Measurements from ENCODE around the gene TYRO3. TPM values are rescaled to one million over a fixed set of nuclear protein-coding genes. Genes with fewer than 3 reads are reported as not detected.

Gene TYRO3
- total RNA-seq, 6 donors from 2014 or later: 2.1 to 17.1 (median 9.0) TPM

DNA sequence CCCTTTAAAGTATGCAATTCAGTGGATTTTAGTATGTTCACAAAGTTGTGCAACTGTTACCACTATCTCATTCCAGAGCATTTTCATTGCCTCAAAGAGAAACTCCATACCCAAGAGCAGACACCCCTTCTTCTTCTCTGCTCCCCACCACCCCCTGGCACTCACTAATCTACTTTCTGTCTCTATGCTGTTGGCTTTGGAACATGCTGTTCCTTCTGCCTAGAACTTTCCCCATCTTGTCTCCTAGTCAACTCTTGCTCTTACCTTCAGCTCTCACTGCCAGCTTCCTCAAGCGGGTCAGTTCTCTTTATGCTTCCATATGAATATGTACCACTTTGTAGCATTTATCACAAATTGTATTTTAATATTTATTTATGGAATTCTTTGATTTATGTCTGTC lies 50.1 kb downstream of the TYRO3 start:
- 90 to 96% methylated on average over 1 of the region's 1 CpG for WGBS, 2 donors
- DNase-seq: no peak

DNA sequence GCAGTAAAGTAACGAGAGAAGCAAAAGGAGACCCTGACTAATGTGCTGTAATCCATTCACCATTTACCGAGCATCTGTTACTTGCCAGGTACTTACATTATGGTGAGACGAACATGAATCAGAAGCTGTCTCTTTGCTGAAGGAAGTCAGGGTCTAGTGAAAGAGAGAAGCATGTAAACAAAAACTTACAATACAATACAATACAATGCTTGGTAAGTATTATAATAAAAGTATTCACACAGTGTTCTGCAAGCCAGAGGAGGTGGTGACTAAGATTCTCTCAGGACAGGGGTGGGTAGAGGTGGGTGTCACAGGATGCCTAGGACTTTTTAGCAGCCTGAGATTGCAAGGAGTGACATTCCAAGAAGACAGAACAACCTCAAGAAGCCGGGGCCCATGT lies 51.0 kb downstream of the TYRO3 start:
- WGBS, 2 donors: 63 to 75% methylated on average over 4 of the region's 4 CpGs
- no peaks in the 10 kb centered on the region for H3K36me3 ChIP-seq
- no peaks in the 10 kb centered on the region for H3K9me3 ChIP-seq
- DNase-seq (no peak), ATAC-seq (ENCODE audit: low FRiP score in 2 of 2) (no peak)
- no peak overlapping the region for H3K27ac ChIP-seq
- H3K4me3 ChIP-seq: no peak overlapping the region
- TF ChIP-seq EP300 (IDR thresholded peaks at IDR 0.05) (no peak), POLR2A (IDR thresholded peaks at IDR 0.05) (no peak), POLR2AphosphoS5 (IDR thresholded peaks at IDR 0.05) (no peak)
- TF ChIP-seq, protein P1, sequence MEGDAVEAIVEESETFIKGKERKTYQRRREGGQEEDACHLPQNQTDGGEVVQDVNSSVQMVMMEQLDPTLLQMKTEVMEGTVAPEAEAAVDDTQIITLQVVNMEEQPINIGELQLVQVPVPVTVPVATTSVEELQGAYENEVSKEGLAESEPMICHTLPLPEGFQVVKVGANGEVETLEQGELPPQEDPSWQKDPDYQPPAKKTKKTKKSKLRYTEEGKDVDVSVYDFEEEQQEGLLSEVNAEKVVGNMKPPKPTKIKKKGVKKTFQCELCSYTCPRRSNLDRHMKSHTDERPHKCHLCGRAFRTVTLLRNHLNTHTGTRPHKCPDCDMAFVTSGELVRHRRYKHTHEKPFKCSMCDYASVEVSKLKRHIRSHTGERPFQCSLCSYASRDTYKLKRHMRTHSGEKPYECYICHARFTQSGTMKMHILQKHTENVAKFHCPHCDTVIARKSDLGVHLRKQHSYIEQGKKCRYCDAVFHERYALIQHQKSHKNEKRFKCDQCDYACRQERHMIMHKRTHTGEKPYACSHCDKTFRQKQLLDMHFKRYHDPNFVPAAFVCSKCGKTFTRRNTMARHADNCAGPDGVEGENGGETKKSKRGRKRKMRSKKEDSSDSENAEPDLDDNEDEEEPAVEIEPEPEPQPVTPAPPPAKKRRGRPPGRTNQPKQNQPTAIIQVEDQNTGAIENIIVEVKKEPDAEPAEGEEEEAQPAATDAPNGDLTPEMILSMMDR (IDR thresholded peaks at IDR 0.05): no peak
- no peaks in the 10 kb centered on the region for H3K27me3 ChIP-seq
- no peaks in the 10 kb centered on the region for H3K4me1 ChIP-seq

More for the DNA sequence above, 50.1 kb downstream of the TYRO3 start:
- Histone ChIP-seq H3K4me1 (peaks cover 0 to 8% (median 2%) of the 10 kb centered on the region in 4 donors), H3K4me3 (no peak overlapping the region), H3K36me3 (no peaks in the 10 kb centered on the region), H3K27ac (no peak overlapping the region), H3K9me3 (no peaks in the 10 kb centered on the region), H3K27me3 (no peaks in the 10 kb centered on the region)
- no peak for ATAC-seq (ENCODE audit: low FRiP score in 2 of 2)
- TF ChIP-seq, protein P1 (IDR thresholded peaks at IDR 0.05): no peak
- no peak for TF ChIP-seq POLR2AphosphoS5 (IDR thresholded peaks at IDR 0.05)
- TF ChIP-seq EP300 (IDR thresholded peaks at IDR 0.05): no peak
- no peak for TF ChIP-seq POLR2A (IDR thresholded peaks at IDR 0.05)

DNA sequence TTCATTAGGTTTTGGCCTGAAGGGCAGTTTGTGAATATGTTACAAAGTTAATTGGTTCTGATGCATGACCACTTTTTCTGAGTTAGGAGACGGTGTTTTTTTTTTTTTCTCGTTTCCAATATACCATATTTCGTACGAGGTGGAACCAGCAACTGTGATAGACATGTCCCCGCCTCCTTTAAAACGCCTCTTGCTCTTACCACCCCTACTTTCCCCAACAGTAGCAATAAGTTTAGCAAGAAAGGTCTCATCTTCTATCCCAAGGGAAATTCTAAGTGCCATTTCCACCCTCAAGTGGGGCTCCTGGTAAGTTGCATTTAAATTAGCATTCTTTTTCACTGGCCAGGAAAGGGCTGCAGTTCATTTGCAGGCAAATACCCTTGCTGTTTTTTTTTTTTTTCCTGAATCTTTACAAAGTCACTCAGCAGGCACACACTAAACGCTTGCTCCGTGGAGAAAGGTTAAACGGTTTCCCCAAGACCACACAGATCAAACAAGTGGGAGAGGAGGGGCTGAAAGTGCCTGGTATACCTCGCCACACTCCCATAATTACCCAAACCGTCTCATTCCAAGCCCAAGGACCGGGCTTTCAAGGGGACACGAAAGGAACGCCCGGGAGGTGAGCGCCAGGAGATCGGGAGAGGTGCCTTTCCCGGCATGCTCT lies 61.7 kb downstream of the TYRO3 start:
- H3K4me3 ChIP-seq: peak overlapping the region; percentile 23 to 65 (median 56)
- WGBS, 2 donors: 27 to 33% methylated on average over 15 to 18 of the region's 18 CpGs
- TF ChIP-seq POLR2A (IDR thresholded peaks at IDR 0.05): no peak
- no peak for TF ChIP-seq POLR2AphosphoS5 (IDR thresholded peaks at IDR 0.05)
- TF ChIP-seq, protein P1 (IDR thresholded peaks at IDR 0.05): no peak
- no peak for TF ChIP-seq EP300 (IDR thresholded peaks at IDR 0.05)
- H3K27me3 ChIP-seq: no peaks in the 10 kb centered on the region
- peak overlapping the region in 3 of 4 donors; percentile 65 to 78 (median 75) for H3K27ac ChIP-seq
- H3K9me3 ChIP-seq: peaks cover 0 to 3% (median 0%) of the 10 kb centered on the region in 4 donors
- H3K4me1 ChIP-seq: peaks cover 11 to 18% (median 13%) of the 10 kb centered on the region in 4 donors
- ATAC-seq (ENCODE audit: low FRiP score in 2 of 2) (peak in 1 of 2 donors; percentile 6), DNase-seq (no peak)
- H3K36me3 ChIP-seq: no peaks in the 10 kb centered on the region

DNA sequence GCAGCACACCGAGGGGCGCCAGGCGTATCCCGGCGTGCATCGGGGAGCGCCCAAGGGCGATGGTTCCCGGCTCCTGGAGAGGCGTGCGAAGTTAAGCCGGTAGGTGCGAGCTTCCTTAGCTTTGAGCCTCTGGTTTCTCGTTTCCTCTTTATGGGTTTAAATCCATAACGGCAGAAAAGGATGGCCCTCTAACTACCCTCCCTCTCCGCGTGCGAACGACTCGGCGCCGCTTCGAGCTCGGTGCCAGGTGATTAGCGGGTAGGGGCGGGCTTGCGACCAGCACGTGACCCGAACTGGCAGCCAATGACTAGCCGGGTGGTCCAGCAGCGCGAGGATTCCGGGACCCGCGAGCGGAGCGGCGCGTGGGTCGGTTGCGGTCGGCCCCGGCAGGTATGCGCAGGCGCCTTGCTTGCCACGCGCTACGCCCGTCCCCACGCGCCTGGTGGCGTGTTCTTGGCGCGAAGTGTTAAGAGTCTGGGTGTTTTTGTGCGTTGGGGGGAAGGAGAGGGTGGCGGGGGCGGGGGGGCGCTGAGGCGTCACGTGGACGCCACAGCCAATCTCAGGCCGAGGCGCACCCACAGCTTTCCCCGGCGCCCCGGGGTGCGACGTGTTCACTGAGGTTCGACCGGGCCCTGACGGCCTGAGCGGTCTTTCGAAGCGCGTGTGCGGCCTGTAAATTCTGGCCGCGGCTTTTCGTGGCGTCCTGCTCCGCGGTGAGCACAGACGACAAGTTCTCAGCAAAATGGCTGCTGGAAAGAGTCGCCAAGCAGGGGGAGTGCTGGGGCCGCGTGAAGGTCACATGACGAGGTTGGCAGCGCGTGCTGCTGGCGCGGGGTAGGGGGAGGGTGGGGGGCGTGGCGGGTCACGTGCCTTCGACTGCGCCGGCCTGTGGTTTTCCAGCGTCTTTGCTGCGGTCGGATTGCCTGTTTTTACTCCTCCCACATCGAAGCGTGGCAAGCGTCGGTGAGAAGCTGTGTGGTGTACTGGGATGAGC lies 62.5 kb downstream of the TYRO3 start:
- no peak for TF ChIP-seq EP300 (IDR thresholded peaks at IDR 0.05)
- TF ChIP-seq POLR2AphosphoS5 (IDR thresholded peaks at IDR 0.05): peak; percentile 12 to 23
- TF ChIP-seq POLR2A (IDR thresholded peaks at IDR 0.05): peak in 1 of 4 donors; percentile 39
- peaks cover 0 to 3% (median 0%) of the 10 kb centered on the region in 4 donors for H3K9me3 ChIP-seq
- no peaks in the 10 kb centered on the region for H3K36me3 ChIP-seq
- peak; percentile 70 to 94 for DNase-seq
- H3K27me3 ChIP-seq: no peaks in the 10 kb centered on the region
- peak overlapping the region; percentile 23 to 65 (median 56) for H3K4me3 ChIP-seq
- H3K27ac ChIP-seq: peak overlapping the region; percentile 65 to 78 (median 74)
- peak; percentile 90 to 94 for ATAC-seq (ENCODE audit: low FRiP score in 2 of 2)
- 6 to 10% methylated on average over 28 to 79 of the region's 104 CpGs for WGBS, 2 donors
- peaks cover 11 to 18% (median 13%) of the 10 kb centered on the region in 4 donors for H3K4me1 ChIP-seq

DNA sequence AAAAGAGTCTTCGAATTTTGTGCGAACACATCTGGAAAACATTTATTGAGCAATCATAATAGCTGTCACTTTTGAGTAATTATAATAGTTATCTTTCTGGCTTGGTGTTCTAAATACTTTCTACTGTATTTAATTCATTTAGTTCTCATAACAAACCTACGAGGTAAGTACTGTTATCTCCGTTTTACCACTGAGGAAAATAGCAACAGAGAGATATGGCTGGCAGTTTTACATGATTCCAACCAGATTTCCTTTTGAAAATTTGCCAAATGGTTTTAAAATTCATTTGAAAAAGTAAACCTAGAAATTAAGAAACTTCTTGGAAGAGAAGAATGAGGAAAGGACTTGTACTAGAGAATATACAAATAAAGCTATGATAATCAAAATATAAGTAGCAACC lies 63.9 kb downstream of the TYRO3 start:
- ATAC-seq (ENCODE audit: low FRiP score in 2 of 2): no peak
- Histone ChIP-seq H3K4me1 (peaks cover 11 to 18% (median 13%) of the 10 kb centered on the region in 4 donors), H3K4me3 (no peak overlapping the region), H3K27ac (no peak overlapping the region), H3K27me3 (no peaks in the 10 kb centered on the region), H3K36me3 (no peaks in the 10 kb centered on the region), H3K9me3 (no peaks in the 10 kb centered on the region)
- no peak for DNase-seq
- 76 to 82% methylated on average over 4 of the region's 4 CpGs for WGBS, 2 donors
- TF ChIP-seq POLR2AphosphoS5 (IDR thresholded peaks at IDR 0.05) (no peak), EP300 (IDR thresholded peaks at IDR 0.05) (no peak), POLR2A (IDR thresholded peaks at IDR 0.05) (no peak)
- TF ChIP-seq, protein P1 (IDR thresholded peaks at IDR 0.05): no peak
